HCT116 (cell line): ENCODE data around the gene XRCC3. TPM values are rescaled to one million over a fixed set of nuclear protein-coding genes. Genes with fewer than 3 reads are reported as not detected.

Source experiments
- ATAC-seq: fragments of 200-7000 bp; cut with Tn5 transposase; 2 replicates; pipeline ENCODE4 v1.9.1; 2020; ENCODE audit warnings: mild to moderate bottlenecking, moderate library complexity
- BruUV-seq: library from RNA; stranded (reverse); fragments of 400-500 nt; replicated peaks from 2 replicates; lab custom pipeline; 2021; lab: Mats Ljungman, UMichigan
- CTCF ChIA-PET: fragments of 300-600 bp; sonication (Branson Sonifier 250); formaldehyde crosslinking; loops from one replicate; lab custom pipeline; 2021; ENCODE audit warnings: antibody characterized with exemption; lab: Charles Lee
- POLR2A ChIA-PET: fragments of 300-600, 350-600 bp; sonication (Branson Sonifier 250); formaldehyde crosslinking; loops from one replicate; lab custom pipeline; 2021; ENCODE audit warnings: antibody characterized with exemption; lab: Charles Lee
- RAD21 ChIA-PET, 2 experiments: fragments of 300-600 bp; sonication (Branson Sonifier 250); formaldehyde crosslinking; loops; one replicate each; lab custom pipeline; 2023; ENCODE audit warnings: low total read pairs in 2 of 2; ENCODE audit not compliant: uncharacterized antibody in 2 of 2, unreplicated experiment in 2 of 2, low non-redundant PET in 1 of 2; lab: Charles Lee
- DNase-seq: peaks from one replicate; pipeline ENCODE4 v3.0.0-alpha.2; 2010; ENCODE audit warnings: low read depth, low spot score
- H2AFZ ChIP-seq: fragments of 200-600 bp; shearing (Covaris generic), sonication (generic); 2 replicates; pipeline ENCODE4 v1.6.1; 2017; ENCODE audit warnings: low read depth, mixed run types, mixed read lengths, antibody characterized with exemption, low read length; ENCODE audit not compliant: poor library complexity, severe bottlenecking
- H3K27ac ChIP-seq: 2 replicates; pipeline ENCODE4 v1.5.1; 2012; ENCODE audit warnings: low read depth, low read length
- H3K27me3 ChIP-seq: fragments of 200-600 bp; sonication (generic); 2 replicates; pipeline ENCODE4 v1.6.1; 2016; ENCODE audit warnings: mixed run types, low read length, mixed read lengths; ENCODE audit not compliant: insufficient read depth
- H3K36me3 ChIP-seq, 2 experiments: fragments of 200-500 bp in 1 of 2; fragments of 200-600 bp in 1 of 2; sonication (Bioruptor generic) in 1 of 2; sonication (generic) in 1 of 2; 2 replicates each; pipeline versions ENCODE4 v1.5.1 to v1.6.1; 2014 to 2016; ENCODE audit warnings: low read length in 2 of 2, inconsistent platforms in 1 of 2, mixed read lengths in 1 of 2, mixed run types in 1 of 2; ENCODE audit not compliant: insufficient read depth in 2 of 2, control insufficient read depth in 1 of 2
- H3K4me1 ChIP-seq, 2 experiments: fragments of 200-600 bp in 1 of 2; sonication (generic) in 1 of 2; 2 replicates each; pipeline versions ENCODE4 v1.5.1 to v1.6.1; 2012 to 2017; ENCODE audit warnings: low read length in 2 of 2, inconsistent platforms in 1 of 2, mild to moderate bottlenecking in 1 of 2, mixed read lengths in 1 of 2, mixed run types in 1 of 2, moderate library complexity in 1 of 2; ENCODE audit not compliant: insufficient read depth in 2 of 2, control insufficient read depth in 1 of 2
- H3K4me2 ChIP-seq: fragments of 200-600 bp; sonication (generic); 2 replicates; pipeline ENCODE4 v1.6.1; 2017; ENCODE audit warnings: mixed run types, low read length, mixed read lengths
- H3K4me3 ChIP-seq, 2 experiments: fragments of 200-600 bp in 1 of 2; sonication (generic) in 1 of 2; replicated peaks in 1 of 2; 2 replicates each; pipeline ENCODE4 v1.5.1; 2011 to 2016; ENCODE audit warnings: low read length in 2 of 2, control low read depth in 1 of 2, low read depth in 1 of 2, mild to moderate bottlenecking in 1 of 2, mixed read lengths in 1 of 2, mixed run types in 1 of 2
- H3K79me2 ChIP-seq: fragments of 200-600 bp; sonication (generic); 2 replicates; pipeline ENCODE4 v1.6.1; 2017; ENCODE audit warnings: mild to moderate bottlenecking, mixed run types, low read length, moderate library complexity, mixed read lengths; ENCODE audit not compliant: insufficient read depth
- H3K9ac ChIP-seq: fragments of 200-600 bp; sonication (generic); 2 replicates; pipeline ENCODE4 v1.6.1; 2016; ENCODE audit warnings: low read length, mixed read lengths
- H3K9me2 ChIP-seq: fragments of 200-600 bp; sonication (generic), shearing (Covaris generic); 2 replicates; pipeline ENCODE4 v1.6.1; 2017; ENCODE audit warnings: mixed run types, mild to moderate bottlenecking, moderate library complexity; ENCODE audit not compliant: insufficient read depth
- H3K9me3 ChIP-seq, 2 experiments: fragments of 200-500 bp in 1 of 2; fragments of 200-600 bp in 1 of 2; sonication (Bioruptor generic) in 1 of 2; sonication (generic) in 1 of 2; 2 replicates each; pipeline ENCODE4 v1.6.1; 2014 to 2017; ENCODE audit warnings: low read length in 2 of 2, mixed read lengths in 2 of 2, inconsistent platforms in 1 of 2, low read depth in 1 of 2, mild to moderate bottlenecking in 1 of 2, mixed run types in 1 of 2, moderate library complexity in 1 of 2; ENCODE audit not compliant: control insufficient read depth in 1 of 2, insufficient read depth in 1 of 2
- H4K20me1 ChIP-seq: fragments of 200-600 bp; sonication (generic), shearing (Covaris generic); 2 replicates; pipeline ENCODE4 v1.6.1; 2017; ENCODE audit warnings: mixed run types, mild to moderate bottlenecking, moderate library complexity; ENCODE audit not compliant: insufficient read depth
- ATF3 ChIP-seq: IDR thresholded peaks from 2 replicates; pipeline ENCODE4 v1.6.1; 2012
- CBX3 ChIP-seq: IDR thresholded peaks from 2 replicates; pipeline ENCODE4 v1.6.1; 2012; ENCODE audit warnings: low read depth
- CEBPB ChIP-seq: IDR thresholded peaks from 2 replicates; pipeline ENCODE4 v1.6.1; 2012; ENCODE audit warnings: low read depth
- EGR1 ChIP-seq: IDR thresholded peaks from 2 replicates; pipeline ENCODE4 v1.6.1; 2012; ENCODE audit warnings: low read depth
- EZH2 ChIP-seq: fragments of 200-600 bp; sonication (generic); IDR thresholded peaks from 2 replicates; pipeline ENCODE4 v1.6.1; 2017; ENCODE audit warnings: antibody characterized with exemption, mixed run types
- EZH2phosphoT487 ChIP-seq: fragments of 200-600 bp; IDR thresholded peaks from 2 replicates; pipeline ENCODE4 v1.6.1; 2018; ENCODE audit warnings: antibody characterized with exemption, borderline replicate concordance
- FOSL1 ChIP-seq: IDR thresholded peaks from 2 replicates; pipeline ENCODE4 v1.6.1; 2012; ENCODE audit warnings: low read depth
- JUND ChIP-seq: IDR thresholded peaks from 2 replicates; pipeline ENCODE4 v1.6.1; 2012
- RAD21 ChIP-seq: IDR thresholded peaks from 2 replicates; pipeline ENCODE4 v1.6.1; 2012; ENCODE audit warnings: low read depth, mild to moderate bottlenecking
- REST ChIP-seq: IDR thresholded peaks from 2 replicates; pipeline ENCODE4 v1.6.1; 2012; ENCODE audit warnings: low read depth
- SP1 ChIP-seq: IDR thresholded peaks from 2 replicates; pipeline ENCODE4 v1.6.1; 2012; ENCODE audit warnings: low read depth
- YY1 ChIP-seq: IDR thresholded peaks from 2 replicates; pipeline ENCODE4 v1.6.1; 2011; ENCODE audit warnings: low read length, low read depth, moderate library complexity, mild to moderate bottlenecking; ENCODE audit not compliant: insufficient replicate concordance; ENCODE audit errors: extremely low read depth
- ZBTB33 ChIP-seq: IDR thresholded peaks from 2 replicates; pipeline ENCODE4 v1.6.1; 2011; ENCODE audit warnings: mild to moderate bottlenecking, low read length, moderate library complexity; ENCODE audit not compliant: insufficient replicate concordance; ENCODE audit errors: extremely low read depth
- ZFX ChIP-seq: fragments of 450-650 bp; IDR thresholded peaks from 2 replicates; pipeline ENCODE4 v1.6.1; 2017
- ZNF274 ChIP-seq: fragments of 200-500 bp; sonication (Bioruptor generic); IDR thresholded peaks from 2 replicates; pipeline ENCODE4 v1.6.1; 2014; ENCODE audit warnings: mild to moderate bottlenecking, low read depth, low read length, inconsistent platforms
- intact Hi-C: fragments of 100-400 bp; cut with micrococcal nuclease; formaldehyde crosslinking; loops from 2 replicates; pipeline ENCODE4 v1.10.0; 2022
- total RNA-seq: library from RNA; stranded (reverse); gene quantifications from one replicate; pipeline ENCODE4 v1.2.1, GENCODE V29; 2021; ENCODE audit not compliant: unreplicated experiment
- TF ChIP-seq, protein P1 (sequence below): IDR thresholded peaks from 2 replicates; pipeline ENCODE4 v1.6.1; 2012

Gene XRCC3
- total RNA-seq, 1 experiment from 2014 or later = 48.7 TPM

DNA sequence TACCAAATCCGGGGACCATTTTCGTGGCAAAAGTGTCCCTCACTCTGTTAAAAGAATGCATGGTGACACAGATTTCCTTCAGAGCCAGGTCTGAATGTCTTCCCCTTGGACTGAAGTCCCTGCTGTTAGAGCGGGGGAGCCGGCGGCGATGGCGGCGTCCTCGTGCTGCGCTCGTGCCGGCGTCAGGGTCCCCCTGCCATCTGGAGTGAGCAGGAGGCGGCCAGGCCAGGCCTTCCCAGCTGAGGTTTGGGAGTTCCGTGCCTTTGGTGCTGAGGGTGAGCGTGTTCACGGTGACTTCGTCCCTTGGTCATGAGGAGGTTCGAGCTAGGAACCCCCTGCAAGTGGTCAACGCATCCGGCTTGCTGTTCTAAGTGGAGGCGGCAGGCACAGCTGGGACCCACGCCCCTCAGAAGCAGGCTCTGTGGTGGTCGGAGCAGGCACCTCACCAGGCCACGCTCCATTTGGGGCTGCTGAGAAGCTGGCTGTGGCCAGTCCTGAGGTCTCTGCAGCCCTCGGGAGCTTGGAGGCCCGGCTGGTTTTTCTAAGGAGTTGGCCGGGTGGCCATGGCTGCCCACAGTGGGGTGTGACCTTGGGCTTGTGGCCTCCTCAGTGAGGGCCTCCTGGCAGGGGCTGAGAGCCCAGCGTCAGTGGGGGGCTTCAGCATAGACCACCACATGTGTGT, 9.9 kb upstream of the XRCC3 start:
- ChIA-PET RAD21 (no interaction called here), POLR2A (no interaction called here), CTCF (no interaction called here)
- no TSS peak for BruUV-seq
- intact Hi-C loops = no loop called here
- Histone ChIP-seq H3K27ac (no peak overlapping the region), H3K4me1 (peaks cover 15 to 30% of the 10 kb centered on the region in 2 experiments), H4K20me1 (no peaks in the 10 kb centered on the region), H3K9me2 (no peaks in the 10 kb centered on the region), H3K27me3 (no peaks in the 10 kb centered on the region), H3K36me3 (peaks cover 0 to 9% of the 10 kb centered on the region in 2 experiments; a peak in 2 of 4 replicates), H2AFZ (no peak overlapping the region), H3K9me3 (no peaks in the 10 kb centered on the region), H3K9ac (no peak overlapping the region), H3K4me2 (no peak overlapping the region), H3K4me3 (no peak overlapping the region), H3K79me2 (peaks cover 38% of the 10 kb centered on the region)
- TF ChIP-seq RAD21 (no peak), SP1 (no peak), ZBTB33 (no peak), EZH2phosphoT487 (no peak), EGR1 (no peak), ZFX (no peak), ATF3 (no peak), ZNF274 (no peak), FOSL1 (no peak), REST (no peak), EZH2 (no peak), JUND (no peak), YY1 (no peak), CBX3 (no peak), CEBPB (no peak)
- TF ChIP-seq, protein P1, sequence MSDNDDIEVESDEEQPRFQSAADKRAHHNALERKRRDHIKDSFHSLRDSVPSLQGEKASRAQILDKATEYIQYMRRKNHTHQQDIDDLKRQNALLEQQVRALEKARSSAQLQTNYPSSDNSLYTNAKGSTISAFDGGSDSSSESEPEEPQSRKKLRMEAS = no peak
- ATAC-seq (no peak), DNase-seq (no peak)
